Activated naive CD8-positive, alpha-beta T cell treated with anti-CD3 and anti-CD28 coated beads, Interleukin-2, amount 50 U/mL, for 16 hours (primary cell): ENCODE measurements around the gene CRYBG1.

ENCODE experiments used
- DNase-seq: peaks from one replicate; pipeline ENCODE4 v3.0.0-alpha.2; 2020; ENCODE audit warnings: low read depth, low spot score

Gene CRYBG1

DNA sequence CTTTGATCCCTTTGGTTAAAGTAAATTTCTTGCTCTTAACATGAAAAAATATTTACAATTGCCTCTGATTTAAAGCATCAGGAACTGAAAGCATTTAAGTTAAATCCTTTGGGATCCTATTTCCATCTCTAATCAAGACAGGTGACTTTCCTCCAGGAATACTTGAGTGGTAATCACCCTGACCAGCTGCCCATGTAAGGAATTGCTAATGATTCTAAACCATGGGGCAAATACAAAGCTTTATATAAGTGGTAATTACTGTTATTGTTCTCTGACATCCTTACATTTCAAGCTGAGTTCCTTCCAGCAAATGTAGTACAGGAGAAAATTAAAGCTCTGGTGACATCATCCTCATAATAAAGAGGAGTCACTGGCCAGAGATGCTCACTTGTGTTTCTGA lies 100.6 kb downstream of the CRYBG1 start:
- no peak for DNase-seq

GRCh38 chr6:106462923-106463557 lies 102.5 kb downstream of the CRYBG1 start:
- DNase-seq = no peak

- DNase-seq = no peak
Observed at GRCh38 chr6:106466211-106466610, 105.7 kb downstream of the CRYBG1 start.

DNA sequence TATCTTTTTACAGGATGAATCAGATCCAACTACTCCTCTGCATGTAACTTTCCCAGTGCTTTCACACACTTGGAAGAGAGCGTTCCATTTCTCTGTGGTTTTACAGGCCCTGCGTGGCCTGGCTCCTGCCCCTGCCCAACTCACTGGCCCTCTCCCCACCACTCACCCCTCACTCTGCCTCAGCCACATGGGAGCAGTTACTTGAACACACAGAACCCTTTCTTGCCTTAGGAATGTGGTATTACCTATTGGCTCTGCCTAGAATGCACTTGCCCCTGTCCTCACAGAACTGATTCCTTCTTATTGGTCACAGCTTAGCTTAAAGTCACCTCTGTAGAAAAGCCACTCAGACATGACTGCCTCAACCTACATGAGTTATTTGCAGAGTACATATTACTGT lies 108.4 kb downstream of the CRYBG1 start:
- no peak for DNase-seq

GRCh38 chr6:106469882-106470281 lies 109.4 kb downstream of the CRYBG1 start:
- DNase-seq = no peak

DNA sequence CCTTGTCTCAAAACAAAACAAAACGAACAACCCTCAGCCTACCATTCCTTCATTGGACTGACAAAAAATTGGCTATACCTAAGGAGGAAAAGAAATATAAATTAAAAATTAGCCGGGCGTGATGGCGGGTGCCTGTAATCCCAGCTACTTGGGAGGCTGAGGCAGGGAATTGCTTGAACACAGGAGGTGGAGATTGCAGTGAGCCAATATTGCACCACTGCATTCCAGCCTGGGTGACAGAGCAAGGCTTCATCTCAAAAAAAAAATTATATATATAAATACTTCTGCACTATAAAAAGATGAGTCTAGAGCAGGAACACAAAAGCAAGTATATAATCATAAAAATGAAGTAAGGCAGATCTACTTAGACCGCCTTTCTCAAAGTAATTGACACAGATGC lies 109.8 kb downstream of the CRYBG1 start:
- no peak for DNase-seq

DNA sequence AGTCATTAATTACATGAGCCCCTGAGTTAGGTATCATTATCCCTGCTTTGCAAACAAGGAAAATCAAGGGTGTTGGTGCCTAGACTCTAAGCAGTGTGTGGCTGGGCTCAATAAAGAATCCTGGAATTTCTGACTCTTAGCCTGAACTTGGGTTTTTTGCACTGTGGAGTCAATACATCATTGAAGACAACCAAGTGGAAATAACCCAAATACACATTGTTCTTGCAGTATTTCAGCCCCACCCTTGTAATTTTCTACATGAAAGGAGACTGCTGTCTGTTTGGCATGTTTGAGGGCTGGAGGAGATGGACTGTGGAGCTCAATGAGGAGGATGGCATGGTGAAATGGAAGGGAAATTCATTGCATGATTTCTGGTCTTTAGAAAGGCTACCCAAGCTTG lies 110.3 kb downstream of the CRYBG1 start:
- DNase-seq = no peak

- DNase-seq = no peak
Observed at GRCh38 chr6:106473812-106474211, 113.3 kb downstream of the CRYBG1 start.

- DNase-seq = no peak
Observed at GRCh38 chr6:106474466-106474865, 113.9 kb downstream of the CRYBG1 start.

GRCh38 chr6:106475284-106475683 lies 114.8 kb downstream of the CRYBG1 start:
- DNase-seq = no peak

DNA sequence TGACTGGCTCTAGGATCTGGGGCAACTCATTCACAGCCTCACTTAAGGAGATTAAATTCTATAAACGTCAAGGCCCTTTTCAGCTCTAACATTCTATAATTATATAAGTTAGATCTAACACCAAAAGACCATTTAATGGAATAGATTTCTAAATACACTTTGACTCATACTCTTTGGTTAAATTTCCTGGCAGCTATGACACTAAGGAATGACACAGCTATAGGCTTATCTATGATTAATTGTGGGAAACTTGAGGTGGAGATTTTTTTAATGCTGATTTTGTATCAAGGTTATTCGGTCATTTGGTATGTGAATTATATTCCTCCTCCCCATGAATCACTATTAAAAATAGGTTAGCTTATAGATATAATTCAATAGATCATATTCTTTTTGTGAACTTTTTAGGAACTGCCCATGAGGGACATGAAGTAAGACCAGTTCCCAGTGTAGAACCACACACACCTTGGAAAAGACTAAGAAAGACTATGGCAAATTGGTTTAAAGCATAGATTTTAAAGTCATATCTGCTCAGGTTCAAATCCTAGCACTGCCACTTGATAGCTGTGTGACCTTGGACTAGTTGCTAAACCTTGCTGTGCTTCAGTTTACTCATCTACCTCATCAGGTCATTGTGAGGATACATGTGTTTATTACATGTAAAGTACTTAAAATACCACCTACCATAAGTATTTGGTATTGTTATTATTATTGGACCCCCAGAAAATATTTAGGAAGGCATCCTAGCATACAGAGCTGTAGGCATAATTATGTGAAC lies 116.0 kb downstream of the CRYBG1 start:
- no peak for DNase-seq

DNA sequence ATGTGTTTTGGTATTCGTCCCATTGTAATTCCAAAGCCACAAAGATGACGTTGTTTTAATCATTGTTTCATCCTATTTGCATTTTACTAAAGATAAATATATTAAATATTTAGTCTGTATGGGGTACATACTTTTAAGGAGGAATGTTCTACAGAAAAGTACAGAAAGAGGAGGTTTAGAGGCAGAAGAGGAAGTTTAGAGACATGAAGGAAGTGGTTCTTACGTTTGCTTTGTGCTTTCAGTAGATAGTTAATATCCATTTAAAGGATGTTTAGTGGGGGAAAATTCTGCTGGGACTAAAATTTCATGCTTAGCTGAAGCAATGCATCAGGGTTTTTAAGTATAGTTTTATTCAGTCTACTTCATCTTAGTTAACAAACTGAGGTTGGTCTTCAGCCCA lies 116.6 kb downstream of the CRYBG1 start:
- DNase-seq = no peak

DNA sequence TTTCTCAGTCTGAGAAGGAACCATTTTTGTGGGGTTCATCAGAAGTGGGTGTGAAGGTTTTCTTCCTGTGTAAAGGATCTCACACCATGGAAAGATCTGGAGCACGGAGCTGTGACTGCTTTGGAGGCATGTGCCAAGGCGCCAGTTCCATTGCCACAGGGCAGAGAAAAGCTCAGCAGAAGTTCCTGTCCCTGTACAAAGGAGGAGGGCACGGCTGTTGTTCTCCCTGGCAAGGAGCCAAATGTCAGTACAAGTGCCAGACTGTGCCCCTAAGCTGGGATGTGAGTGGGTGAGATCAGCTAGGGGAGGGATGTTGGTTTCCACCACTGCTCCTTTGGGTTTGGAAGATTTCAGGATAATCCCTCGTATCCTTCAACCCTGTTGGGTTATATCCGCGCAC lies 117.3 kb downstream of the CRYBG1 start:
- no peak for DNase-seq

DNA sequence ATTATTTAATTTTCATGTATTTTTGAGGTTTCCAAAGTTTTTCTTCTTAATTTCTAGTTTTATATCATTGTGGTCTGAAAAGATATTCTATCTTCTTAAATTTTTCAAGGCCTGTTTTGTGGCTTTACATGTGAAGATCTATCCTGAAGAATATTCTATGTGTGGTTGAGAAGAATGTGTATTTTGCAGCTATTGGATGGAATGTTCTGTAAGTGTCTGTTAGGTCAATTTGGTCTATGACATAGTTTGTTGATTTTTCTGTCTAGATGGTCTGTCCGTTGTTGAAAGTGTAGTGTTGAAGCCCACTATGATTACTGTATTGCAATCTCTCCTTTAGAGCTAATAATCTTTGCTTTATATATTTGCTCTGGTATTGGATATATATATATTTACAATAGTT lies 125.7 kb downstream of the CRYBG1 start:
- DNase-seq = no peak

GRCh38 chr6:106488494-106489370 lies 128.2 kb downstream of the CRYBG1 start:
- no peak for DNase-seq

DNA sequence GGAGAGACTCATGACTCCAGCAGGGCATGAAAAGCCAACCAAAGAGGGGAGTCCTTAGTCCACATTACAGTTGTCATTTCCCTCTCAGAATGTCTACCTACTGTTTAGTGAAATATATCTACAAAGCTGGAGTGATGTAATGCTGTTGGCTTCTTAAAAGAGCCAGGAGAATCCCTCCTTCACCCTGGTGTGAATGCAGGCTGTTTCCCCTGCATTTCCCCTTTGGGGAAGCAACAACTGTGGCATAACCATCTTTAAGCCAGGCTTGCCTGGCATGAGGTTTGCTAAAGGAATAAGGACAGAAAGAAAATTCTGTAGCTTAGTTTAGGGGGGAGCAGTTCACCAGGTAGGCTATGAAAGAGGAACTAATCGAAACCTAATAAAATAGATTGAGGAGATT lies 129.5 kb downstream of the CRYBG1 start:
- DNase-seq = no peak

DNA sequence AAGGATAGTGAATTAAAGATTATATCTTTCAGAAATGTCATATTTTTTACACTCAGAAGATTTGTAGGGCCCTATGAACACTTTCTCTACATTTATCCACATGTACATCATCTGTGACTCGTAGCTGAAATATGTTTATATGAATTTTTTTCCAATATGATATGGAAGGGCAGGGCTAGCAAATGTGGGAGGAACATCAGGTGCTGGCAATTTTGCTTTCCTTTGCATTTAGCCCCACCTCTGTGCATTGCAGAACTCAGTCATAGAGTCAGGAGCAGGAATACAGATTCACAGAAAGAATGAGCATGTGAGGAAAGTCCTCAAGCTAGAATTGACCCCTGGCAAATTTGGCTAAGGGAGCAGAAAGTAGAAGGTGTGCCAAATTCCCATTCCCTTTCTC lies 129.9 kb downstream of the CRYBG1 start:
- no peak for DNase-seq

DNA sequence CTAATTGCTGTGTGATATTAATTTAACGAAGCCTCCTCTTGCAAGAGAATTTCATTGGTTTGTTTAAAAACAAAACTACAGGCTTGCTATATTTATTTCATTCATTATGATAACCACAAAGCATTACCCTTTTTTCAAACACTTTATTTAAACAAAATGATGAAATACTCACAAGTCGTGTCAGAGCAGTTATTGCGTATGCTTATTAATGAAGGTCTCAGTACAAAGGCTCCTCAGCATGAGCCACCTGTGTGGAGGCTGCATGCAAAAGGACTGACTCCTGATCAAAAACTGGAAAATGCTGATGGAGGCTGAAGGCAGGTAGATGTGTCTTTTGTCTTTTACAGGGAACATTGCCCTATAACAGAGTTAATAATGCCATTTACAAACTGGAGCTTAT lies 130.5 kb downstream of the CRYBG1 start:
- DNase-seq = no peak

DNA sequence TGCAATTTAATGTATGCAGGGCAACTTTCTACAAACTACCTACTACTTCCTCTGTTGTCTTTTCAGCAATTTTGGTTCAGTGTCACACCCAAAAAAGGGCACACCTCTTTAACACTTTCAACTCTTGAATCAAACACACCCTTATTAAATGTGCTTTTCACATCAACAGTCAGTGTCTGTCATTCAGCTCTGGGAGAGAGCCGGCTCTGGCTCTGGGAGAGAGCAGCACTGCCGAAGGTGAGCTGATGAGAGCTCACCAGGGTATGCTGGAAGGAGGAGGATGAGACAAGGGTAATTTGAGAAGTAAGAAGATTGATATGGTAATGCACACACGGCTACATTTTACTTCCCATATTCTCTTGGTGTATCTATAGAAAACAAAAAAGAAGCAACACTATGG lies 134.5 kb downstream of the CRYBG1 start:
- no peak for DNase-seq

DNA sequence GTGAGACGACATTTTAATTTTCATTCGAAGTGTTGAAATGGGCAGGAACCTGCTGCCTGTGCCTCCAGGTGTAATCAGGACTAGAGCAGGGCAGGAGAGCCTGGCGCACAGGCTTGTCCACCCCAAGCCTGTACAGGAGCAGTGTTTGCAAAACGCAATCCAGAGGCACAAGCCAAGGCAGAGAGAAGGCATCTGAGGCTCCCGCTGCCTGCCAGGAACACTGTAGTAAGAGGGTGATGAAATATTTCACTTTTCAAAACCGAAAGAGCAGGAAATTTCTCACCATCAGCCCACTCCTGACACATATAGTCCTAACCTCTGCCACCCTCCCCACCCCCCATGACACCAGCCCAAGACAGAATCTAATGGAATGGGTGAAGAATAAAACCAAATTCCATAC lies 136.3 kb downstream of the CRYBG1 start:
- no peak for DNase-seq

DNA sequence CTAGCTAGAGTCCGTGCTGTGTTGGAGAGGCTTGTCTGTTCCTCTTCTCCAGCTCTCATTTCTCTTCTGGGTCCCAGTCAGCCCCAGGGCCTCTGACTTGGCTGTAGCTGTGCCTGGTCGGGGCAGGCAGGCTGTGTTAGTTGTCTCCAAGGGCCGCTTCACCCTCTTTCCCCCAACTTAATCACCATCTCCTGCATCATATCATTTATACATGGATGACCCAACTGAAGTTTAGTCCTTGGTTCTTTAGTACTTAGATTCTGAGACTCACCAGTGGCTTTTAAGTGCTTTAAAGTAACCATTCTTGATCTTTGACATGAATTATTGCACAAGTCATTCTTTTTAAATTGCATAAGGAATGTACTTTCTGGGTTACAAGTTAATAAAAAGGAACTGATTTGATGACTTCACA lies 141.4 kb downstream of the CRYBG1 start:
- DNase-seq = no peak

GRCh38 chr6:106502559-106502958 lies 142.0 kb downstream of the CRYBG1 start:
- DNase-seq = no peak

- DNase-seq = no peak
Observed at GRCh38 chr6:106508277-106508676, 147.8 kb downstream of the CRYBG1 start.
